PC-3 (cell line): Measurements from ENCODE around the gene NECAB2.

Experiments used
- CTCF ChIP-seq: fragments of 300-600 bp; sonication (generic); conservative IDR thresholded peaks from 2 replicates; pipeline ENCODE4 v1.5.1; 2017; ENCODE audit warnings: antibody characterized with exemption, low read depth, mild to moderate bottlenecking, low read length
- EZH2 ChIP-seq: fragments of 300-600 bp; sonication (generic); IDR thresholded peaks from one replicate; pipeline ENCODE4 v1.6.1; 2017; ENCODE audit warnings: antibody characterized with exemption, mild to moderate bottlenecking, low read length; ENCODE audit not compliant: unreplicated experiment
- EZH2phosphoT487 ChIP-seq: fragments of 300-600 bp; sonication (generic); IDR thresholded peaks from 2 replicates; pipeline ENCODE4 v1.6.1; 2018; ENCODE audit warnings: mild to moderate bottlenecking, antibody characterized with exemption, low read length, borderline replicate concordance

GRCh38 chr16:83996481-83997252 is 28.6 kb downstream of the NECAB2 start:
- TF ChIP-seq EZH2phosphoT487 (no peak), CTCF (no peak), EZH2 (no peak)
